ENCODE results near the gene PLA2G2E. TPM values are rescaled to one million over a fixed set of nuclear protein-coding genes. Genes with fewer than 3 reads are reported as not detected.

The PLA2G2E gene
- polyA plus RNA-seq, 1 of the 3 experiments (the other 2 are of a cell fraction): not detected

DNA sequence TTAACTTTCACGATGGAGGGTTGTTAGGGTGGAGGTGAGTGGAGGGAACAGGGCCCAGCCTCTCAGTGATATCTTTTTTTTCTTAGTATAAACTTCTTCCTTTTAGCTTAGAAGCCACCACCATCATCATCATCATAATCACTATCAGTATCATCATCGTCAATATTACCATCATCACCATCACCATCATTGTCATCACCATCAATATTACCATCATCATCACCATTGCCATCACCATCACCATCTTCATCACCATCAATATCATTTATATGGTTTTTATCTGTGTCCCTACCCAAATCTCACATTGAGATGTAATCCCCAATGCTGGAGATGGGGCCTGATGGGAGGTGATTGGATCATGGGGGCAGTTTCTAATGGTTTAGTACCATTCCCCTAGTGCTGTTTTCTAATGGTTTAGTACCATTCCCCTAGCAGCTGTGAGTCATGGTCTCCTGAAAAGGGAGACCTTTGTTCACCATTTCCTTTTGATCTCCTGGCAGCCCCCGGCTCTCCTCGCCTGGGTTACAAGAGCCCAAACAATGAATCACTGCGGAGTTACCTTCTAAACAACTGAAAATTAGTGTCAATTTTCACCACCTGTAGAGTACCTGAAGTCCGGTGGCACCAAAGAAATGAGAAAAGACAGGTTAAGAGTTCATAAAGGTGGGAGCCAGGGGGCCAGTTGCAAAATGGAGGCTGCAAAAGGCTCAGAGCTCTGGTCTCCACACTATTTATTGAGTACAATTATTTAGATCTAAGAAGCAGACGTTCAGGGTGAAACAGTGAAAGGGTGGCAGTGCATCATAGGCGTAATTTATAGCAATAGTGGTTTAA is 3.1 kb upstream of the PLA2G2E start:
- TF ChIP-seq, protein P1, sequence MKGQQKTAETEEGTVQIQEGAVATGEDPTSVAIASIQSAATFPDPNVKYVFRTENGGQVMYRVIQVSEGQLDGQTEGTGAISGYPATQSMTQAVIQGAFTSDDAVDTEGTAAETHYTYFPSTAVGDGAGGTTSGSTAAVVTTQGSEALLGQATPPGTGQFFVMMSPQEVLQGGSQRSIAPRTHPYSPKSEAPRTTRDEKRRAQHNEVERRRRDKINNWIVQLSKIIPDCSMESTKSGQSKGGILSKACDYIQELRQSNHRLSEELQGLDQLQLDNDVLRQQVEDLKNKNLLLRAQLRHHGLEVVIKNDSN (IDR thresholded peaks at IDR 0.05; ENCODE audit: borderline replicate concordance, low read depth): no peak
- no peak for TF ChIP-seq GABPA (IDR thresholded peaks at IDR 0.05; ENCODE audit: low read depth)
- no peak for TF ChIP-seq RFX5 (IDR thresholded peaks at IDR 0.05; ENCODE audit: low read length)
- TF ChIP-seq YY1 (IDR thresholded peaks at IDR 0.05; ENCODE audit: low read depth): no peak
- no peak for TF ChIP-seq MXI1 (IDR thresholded peaks at IDR 0.05; ENCODE audit: low read depth, low read length)
- no peak for TF ChIP-seq SMC3 (IDR thresholded peaks at IDR 0.05; ENCODE audit: low read depth, low read length)
- TF ChIP-seq, protein P2, sequence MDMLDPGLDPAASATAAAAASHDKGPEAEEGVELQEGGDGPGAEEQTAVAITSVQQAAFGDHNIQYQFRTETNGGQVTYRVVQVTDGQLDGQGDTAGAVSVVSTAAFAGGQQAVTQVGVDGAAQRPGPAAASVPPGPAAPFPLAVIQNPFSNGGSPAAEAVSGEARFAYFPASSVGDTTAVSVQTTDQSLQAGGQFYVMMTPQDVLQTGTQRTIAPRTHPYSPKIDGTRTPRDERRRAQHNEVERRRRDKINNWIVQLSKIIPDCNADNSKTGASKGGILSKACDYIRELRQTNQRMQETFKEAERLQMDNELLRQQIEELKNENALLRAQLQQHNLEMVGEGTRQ (IDR thresholded peaks at IDR 0.05; ENCODE audit: borderline replicate concordance, low read depth, low read length): no peak
- TF ChIP-seq, protein P3, sequence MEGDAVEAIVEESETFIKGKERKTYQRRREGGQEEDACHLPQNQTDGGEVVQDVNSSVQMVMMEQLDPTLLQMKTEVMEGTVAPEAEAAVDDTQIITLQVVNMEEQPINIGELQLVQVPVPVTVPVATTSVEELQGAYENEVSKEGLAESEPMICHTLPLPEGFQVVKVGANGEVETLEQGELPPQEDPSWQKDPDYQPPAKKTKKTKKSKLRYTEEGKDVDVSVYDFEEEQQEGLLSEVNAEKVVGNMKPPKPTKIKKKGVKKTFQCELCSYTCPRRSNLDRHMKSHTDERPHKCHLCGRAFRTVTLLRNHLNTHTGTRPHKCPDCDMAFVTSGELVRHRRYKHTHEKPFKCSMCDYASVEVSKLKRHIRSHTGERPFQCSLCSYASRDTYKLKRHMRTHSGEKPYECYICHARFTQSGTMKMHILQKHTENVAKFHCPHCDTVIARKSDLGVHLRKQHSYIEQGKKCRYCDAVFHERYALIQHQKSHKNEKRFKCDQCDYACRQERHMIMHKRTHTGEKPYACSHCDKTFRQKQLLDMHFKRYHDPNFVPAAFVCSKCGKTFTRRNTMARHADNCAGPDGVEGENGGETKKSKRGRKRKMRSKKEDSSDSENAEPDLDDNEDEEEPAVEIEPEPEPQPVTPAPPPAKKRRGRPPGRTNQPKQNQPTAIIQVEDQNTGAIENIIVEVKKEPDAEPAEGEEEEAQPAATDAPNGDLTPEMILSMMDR (IDR thresholded peaks at IDR 0.05): no peak
- TF ChIP-seq, protein P4, sequence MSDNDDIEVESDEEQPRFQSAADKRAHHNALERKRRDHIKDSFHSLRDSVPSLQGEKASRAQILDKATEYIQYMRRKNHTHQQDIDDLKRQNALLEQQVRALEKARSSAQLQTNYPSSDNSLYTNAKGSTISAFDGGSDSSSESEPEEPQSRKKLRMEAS (IDR thresholded peaks at IDR 0.05; ENCODE audit: low read depth): no peak
- TF ChIP-seq MEF2A (IDR thresholded peaks at IDR 0.05; ENCODE audit: borderline replicate concordance, low read depth): no peak
- TF ChIP-seq, protein P5, sequence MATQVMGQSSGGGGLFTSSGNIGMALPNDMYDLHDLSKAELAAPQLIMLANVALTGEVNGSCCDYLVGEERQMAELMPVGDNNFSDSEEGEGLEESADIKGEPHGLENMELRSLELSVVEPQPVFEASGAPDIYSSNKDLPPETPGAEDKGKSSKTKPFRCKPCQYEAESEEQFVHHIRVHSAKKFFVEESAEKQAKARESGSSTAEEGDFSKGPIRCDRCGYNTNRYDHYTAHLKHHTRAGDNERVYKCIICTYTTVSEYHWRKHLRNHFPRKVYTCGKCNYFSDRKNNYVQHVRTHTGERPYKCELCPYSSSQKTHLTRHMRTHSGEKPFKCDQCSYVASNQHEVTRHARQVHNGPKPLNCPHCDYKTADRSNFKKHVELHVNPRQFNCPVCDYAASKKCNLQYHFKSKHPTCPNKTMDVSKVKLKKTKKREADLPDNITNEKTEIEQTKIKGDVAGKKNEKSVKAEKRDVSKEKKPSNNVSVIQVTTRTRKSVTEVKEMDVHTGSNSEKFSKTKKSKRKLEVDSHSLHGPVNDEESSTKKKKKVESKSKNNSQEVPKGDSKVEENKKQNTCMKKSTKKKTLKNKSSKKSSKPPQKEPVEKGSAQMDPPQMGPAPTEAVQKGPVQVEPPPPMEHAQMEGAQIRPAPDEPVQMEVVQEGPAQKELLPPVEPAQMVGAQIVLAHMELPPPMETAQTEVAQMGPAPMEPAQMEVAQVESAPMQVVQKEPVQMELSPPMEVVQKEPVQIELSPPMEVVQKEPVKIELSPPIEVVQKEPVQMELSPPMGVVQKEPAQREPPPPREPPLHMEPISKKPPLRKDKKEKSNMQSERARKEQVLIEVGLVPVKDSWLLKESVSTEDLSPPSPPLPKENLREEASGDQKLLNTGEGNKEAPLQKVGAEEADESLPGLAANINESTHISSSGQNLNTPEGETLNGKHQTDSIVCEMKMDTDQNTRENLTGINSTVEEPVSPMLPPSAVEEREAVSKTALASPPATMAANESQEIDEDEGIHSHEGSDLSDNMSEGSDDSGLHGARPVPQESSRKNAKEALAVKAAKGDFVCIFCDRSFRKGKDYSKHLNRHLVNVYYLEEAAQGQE (IDR thresholded peaks at IDR 0.05; ENCODE audit: low read depth, low read length): no peak
- TF ChIP-seq, protein P6, sequence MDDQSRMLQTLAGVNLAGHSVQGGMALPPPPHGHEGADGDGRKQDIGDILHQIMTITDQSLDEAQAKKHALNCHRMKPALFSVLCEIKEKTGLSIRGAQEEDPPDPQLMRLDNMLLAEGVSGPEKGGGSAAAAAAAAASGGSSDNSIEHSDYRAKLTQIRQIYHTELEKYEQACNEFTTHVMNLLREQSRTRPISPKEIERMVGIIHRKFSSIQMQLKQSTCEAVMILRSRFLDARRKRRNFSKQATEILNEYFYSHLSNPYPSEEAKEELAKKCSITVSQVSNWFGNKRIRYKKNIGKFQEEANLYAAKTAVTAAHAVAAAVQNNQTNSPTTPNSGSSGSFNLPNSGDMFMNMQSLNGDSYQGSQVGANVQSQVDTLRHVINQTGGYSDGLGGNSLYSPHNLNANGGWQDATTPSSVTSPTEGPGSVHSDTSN (IDR thresholded peaks at IDR 0.05): no peak
- TF ChIP-seq, protein P7, sequence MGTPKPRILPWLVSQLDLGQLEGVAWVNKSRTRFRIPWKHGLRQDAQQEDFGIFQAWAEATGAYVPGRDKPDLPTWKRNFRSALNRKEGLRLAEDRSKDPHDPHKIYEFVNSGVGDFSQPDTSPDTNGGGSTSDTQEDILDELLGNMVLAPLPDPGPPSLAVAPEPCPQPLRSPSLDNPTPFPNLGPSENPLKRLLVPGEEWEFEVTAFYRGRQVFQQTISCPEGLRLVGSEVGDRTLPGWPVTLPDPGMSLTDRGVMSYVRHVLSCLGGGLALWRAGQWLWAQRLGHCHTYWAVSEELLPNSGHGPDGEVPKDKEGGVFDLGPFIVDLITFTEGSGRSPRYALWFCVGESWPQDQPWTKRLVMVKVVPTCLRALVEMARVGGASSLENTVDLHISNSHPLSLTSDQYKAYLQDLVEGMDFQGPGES (IDR thresholded peaks at IDR 0.05; ENCODE audit: low read depth, low read length): no peak
- TF ChIP-seq, protein P8, sequence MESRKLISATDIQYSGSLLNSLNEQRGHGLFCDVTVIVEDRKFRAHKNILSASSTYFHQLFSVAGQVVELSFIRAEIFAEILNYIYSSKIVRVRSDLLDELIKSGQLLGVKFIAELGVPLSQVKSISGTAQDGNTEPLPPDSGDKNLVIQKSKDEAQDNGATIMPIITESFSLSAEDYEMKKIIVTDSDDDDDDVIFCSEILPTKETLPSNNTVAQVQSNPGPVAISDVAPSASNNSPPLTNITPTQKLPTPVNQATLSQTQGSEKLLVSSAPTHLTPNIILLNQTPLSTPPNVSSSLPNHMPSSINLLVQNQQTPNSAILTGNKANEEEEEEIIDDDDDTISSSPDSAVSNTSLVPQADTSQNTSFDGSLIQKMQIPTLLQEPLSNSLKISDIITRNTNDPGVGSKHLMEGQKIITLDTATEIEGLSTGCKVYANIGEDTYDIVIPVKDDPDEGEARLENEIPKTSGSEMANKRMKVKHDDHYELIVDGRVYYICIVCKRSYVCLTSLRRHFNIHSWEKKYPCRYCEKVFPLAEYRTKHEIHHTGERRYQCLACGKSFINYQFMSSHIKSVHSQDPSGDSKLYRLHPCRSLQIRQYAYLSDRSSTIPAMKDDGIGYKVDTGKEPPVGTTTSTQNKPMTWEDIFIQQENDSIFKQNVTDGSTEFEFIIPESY (IDR thresholded peaks at IDR 0.05; ENCODE audit: borderline replicate concordance, low read depth): no peak
- TF ChIP-seq RAD21 (IDR thresholded peaks at IDR 0.05; ENCODE audit: low read length): no peak
- no peak for TF ChIP-seq POLR2AphosphoS5 (IDR thresholded peaks at IDR 0.05; ENCODE audit: low read depth, low read length)
- TF ChIP-seq GATA2 (CRISPR knock-in tag; IDR thresholded peaks at IDR 0.05): no peak
- no peak for TF ChIP-seq TCF12 (IDR thresholded peaks at IDR 0.05)
- no peak for TF ChIP-seq TAF1 (IDR thresholded peaks at IDR 0.05; ENCODE audit: borderline replicate concordance, low read depth, low read length)
- no peak for TF ChIP-seq NFIC (IDR thresholded peaks at IDR 0.05; ENCODE audit: borderline replicate concordance)
- Histone ChIP-seq H3K79me2 (ENCODE audit: insufficient read depth) (no peaks in the 10 kb centered on the region), H3K27ac (ENCODE audit: low read depth in 2 of 2, low read length in 1 of 2) (no peak overlapping the region), H4K20me1 (ENCODE audit: insufficient read depth) (no peaks in the 10 kb centered on the region), H3K9ac (no peak overlapping the region), H3K4me1 (ENCODE audit: control insufficient read depth in 1 of 2, insufficient read depth in 2 of 2, low read depth in 1 of 2, low read length in 1 of 2) (no peaks in the 10 kb centered on the region), H3K27me3 (ENCODE audit: insufficient read depth) (no peaks in the 10 kb centered on the region), H3K36me3 (replicated peaks in 1 of 2; ENCODE audit: control insufficient read depth in 1 of 2, insufficient read depth in 2 of 2, low read length in 1 of 2) (no peaks in the 10 kb centered on the region), H3K9me3 (no peaks in the 10 kb centered on the region), H3F3A (replicated peaks; ENCODE audit: insufficient read depth) (no peaks in the 10 kb centered on the region), H3K4me3 (ENCODE audit: low read depth in 2 of 2, low read length in 1 of 2) (no peak overlapping the region), H2AFZ (ENCODE audit: low read depth) (no peak overlapping the region), H3K9me2 (no peaks in the 10 kb centered on the region), H3K4me2 (no peak overlapping the region)
- CTCF ChIA-PET: interaction anchor here (1.2 to 1.8 kb wide), 2 partner anchors 9 to 225 kb away, joined by 4 to 5 read pairs; no protein-coding TSS in a partner anchor
- DNase-seq: no peak
- 37% methylated on average over 8 of the region's 8 CpGs for WGBS (ENCODE audit: low lambda C conversion rate)
- POLR2A ChIA-PET: no interaction called here

Data from SK-N-SH (cell line).